SW 1271 (cell line): Measurements from ENCODE around the gene ZNF665.
A peak's percentile ranks its signal among the peaks of the same experiment; 100 is the strongest.
"Not testable (repeated sequence)": the region's sequence is repeated elsewhere in the genome, so short reads cannot be mapped to it uniquely, and the experiment has no call there.

Source experiments
- DNase-seq, 2 experiments: peaks; one replicate each; lab custom pipeline; 2025; lab: John Stamatoyannopoulos, UW

Gene ZNF665

DNA sequence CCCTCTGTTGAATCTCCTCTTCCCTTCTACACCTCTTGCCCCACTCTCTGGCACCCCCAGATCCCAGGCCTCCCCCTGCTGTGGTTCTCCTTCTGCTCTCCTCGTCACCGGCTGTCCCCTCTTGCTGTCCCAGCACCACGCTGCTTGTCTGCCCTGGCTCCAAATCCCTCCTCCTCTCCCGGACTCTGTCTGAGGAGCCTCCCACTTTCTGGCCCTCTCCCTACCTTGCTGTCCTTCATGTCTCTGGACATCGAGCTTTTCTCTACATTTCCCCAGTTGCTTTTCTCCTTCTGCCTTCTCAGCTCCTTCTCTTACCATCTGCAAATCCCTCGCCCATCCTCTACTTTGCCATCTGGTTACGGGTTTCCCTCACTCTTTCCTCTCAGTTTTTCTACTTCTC is 35.5 kb downstream of the ZNF665 start:
- DNase-seq, result no peak

DNA sequence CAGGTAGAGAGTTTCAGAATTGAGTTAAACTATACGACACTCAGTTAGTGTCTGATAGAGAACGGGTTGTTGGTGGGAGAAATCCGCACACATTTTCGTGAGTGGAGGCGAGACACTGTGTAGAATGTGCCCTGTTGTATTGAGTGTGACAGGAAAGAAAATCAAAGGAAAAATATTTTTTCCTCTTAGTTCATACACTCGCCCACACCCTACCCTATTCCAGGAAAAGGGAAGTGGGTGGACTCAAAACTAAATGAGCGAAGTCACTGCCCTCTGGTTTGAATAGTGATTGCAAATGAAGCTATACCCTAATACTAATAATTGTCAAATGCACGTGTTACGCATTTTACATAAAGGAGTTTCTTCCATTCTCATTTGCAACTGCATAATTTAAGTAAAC is 36.3 kb downstream of the ZNF665 start:
- no peak for DNase-seq

DNA sequence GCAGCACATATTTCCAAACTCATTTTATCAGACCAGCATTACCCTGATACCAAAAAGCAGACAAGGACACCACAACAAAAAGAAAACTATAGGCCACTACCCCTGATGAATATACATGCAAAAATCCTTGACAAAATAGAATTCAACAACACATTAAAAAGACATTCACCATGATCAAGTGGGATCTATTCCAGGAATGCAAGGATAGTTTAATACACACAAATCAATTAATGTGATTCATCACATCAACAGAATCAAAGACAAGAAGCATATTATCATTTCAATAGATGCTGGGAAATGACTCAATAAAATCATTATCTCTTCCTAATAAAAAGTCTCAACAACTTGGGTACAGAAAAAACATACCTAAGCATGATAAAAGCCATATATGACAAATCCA is 45.5 kb downstream of the ZNF665 start:
- DNase-seq, result no peak

DNA sequence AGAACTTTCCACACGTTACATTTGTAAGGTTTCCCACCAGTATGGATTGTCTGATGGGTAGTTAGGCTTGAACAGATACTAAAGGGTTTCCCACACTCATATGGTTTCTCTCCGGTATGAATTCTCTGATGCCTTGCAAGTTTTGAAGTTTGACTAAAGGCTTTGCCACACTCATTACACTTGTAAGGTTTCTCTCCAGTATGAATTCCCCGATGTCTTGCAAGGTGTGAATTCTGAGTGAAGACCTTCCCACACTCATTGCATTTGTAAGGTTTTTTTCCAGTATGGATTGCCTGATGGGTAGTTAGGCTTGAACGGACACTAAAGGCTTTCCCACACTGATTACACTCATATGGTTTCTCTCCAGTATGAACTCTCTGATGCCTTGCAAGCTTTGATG is 52.8 kb downstream of the ZNF665 start:
- DNase-seq, result no peak

DNA sequence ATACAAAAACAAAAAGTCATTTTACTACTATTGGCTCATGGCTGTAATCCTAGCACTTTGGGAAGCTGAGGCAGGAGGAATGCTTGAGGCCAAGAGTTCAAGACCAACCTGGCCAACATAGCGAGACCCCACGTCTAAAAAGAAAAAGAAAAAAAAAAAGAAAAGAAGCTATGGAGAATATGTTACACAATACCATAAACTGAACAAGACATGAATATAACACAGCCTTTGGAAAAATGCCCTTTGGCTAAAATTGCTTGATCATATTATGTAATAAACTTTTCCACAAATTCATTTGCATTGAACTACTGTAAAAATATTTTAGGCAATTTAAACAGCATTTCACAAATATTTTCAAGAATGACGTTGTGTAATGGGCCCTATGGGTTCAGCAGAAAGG is 56.7 kb downstream of the ZNF665 start:
- no peak for DNase-seq

DNA sequence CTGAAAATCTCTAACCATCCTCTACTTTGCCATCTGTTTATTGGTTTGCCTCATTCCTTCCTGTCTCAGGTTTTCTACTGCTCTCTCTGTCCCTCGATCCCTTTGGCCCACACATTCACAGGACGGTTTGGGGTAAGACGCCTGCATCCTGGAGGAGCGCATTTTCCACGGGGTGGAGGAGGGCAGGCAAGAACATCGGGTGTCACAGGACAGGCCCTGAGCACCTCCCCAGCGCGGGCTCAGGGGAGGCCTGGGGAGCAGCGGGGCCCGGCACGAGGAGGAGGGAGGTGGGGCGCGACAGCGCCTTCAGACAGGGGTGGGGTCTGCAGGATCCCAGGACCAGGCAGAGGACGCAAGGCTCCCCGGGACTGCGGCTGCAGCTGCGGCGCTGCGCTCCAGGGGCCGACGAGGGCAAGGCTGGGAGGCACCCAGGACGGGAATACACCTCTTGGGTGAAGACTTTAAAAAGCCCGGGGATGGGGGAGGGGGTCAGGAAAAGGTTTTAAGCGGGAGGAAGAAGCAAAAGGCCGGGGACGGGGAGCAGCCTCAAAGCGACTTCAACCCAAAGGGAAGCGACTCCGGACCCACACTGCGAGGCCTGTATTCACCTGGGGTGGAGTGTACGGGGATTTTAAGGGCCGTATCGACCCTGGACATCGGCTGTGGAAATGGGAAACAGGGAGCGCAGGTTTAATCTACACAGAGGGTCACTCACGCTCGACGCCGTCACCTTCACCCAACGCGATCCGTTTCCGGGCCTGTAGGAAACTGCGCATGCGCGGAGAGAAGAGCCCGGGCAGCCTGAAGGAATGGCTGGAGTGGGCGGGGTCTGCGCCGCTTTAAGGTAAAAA is 60.8 kb downstream of the ZNF665 start, which contains the start of gene ZNF415:
ZNF415 (minus strand) TSS at position 770 of the 851 bp plus-strand sequence. CDS start 10,234 bp downstream, outside the sequence.
- peak in 1 of 2 experiments; percentile 1 for DNase-seq

DNA sequence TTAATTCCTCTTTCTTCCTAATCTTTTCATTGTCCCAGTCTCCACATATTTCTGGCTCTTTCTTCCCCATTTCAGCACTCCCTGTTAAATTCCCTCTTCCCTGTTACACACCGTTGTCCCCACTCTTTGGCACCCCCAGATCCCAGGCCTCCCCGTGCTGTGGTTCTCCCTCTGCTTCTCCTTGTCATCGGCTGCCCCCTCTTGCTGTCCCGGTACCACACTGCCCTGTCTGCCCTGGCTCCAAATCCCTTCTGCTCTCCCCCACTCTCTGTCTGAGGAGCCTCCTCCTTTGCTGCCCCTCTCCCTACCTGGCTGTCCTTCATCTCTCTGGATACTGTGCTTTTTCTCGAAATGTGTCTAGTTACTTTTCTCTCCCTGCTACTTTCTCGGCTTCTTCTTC is 61.4 kb downstream of the ZNF665 start:
- DNase-seq, result no peak

DNA sequence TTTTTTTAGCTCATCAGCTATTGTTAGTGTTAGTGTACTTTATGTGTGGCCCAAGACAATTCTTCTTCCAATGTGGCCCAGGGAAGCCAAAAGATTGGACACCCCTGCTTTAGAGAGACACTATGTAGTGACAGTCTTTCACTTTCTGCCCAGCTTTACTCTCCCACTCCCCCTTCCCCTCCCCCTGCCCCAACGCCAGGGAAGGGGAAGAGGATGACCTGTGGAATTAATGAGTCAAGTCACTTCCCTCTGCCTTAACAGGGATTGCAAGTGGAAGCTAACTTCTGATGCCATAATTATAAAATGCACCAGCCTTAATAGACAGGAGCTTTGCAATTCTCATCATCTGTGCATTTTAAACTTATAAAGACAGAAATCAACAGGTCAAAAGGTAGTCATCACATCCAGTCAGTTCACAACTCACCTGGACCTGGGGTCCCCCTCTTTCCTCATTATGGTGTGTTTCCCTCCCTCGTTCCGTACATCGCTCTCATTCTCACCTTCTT is 62.0 kb downstream of the ZNF665 start:
- no peak for DNase-seq

DNA sequence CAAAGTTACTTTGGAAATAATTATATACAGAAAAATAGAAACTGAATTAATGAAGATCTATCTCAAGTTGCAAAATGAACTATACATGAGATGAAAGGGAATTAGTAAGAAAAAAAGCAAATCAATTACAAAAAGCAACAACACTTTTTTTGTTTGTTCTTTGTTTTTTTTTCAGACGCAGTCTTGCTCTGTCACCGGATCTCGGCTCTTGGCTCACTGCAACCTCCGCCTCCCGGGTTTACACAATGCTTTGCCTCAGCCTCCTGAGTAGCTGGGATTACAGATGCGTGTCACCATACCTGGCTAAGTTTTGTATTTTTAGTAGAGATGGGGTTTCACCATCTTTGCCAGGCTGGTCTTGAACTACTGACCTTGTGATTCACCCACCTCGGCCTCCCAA is 62.7 kb downstream of the ZNF665 start:
- no peak for DNase-seq

DNA sequence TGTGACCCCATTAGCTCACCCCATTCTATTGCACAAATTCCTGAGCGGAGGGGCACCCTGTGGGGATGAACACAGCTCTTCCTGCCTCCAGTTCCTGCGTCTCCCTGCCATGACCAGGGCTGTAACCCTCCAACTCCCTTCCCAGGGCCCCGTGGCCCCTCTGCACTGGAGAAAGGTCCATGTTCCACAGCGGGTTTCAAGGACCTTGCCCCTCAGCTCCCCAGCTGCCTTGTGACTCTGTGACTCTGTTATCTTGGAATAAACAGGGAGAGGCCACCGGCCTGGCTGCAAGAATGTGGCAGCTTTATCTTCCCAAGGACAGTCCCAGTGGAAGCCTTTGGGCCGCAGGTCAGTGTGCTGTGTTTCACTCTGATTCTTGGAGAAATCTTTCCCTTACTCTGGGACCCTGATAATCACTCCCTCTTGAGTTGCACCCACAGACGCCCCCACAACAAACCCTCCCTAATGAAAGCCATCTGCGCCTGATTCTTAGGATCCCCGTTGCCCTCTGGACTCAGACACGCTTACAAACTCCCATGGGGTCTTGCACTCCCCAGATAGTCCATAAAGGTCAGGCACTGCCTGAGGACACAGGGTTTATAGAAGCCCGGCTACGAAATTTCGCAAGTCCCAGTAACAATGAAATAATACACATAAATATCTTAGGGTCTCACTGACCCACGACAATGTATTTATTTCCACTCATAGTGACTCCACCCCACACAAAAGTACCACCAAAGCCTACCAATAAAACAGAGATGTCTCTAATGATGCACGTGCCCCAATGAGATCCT is 66.2 kb downstream of the ZNF665 start:
- DNase-seq, result not testable (repeated sequence)

DNA sequence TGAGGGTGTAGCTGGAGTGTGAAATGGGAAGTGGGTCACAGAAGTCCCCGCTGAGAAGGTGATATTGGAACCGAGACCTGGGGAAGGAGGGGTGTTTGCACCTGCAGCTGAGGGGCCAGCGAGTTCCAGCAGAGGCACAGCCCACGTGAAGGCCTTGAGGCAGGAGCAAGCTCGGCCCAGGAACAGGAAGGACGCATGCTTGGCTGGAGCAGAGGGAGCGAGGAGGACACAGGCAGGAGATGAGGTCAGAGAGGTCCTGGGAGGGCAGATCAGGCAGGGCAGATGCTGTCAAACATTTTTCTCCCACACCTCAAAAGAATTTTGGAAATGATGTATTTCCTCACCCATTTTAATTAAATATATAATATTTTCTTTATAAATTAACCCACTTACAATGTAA is 69.8 kb downstream of the ZNF665 start:
- DNase-seq, result no peak
